GM21423 (cell line): ENCODE data around the gene DMC1.

ENCODE experiments used
- ATAC-seq: cut with Tn5 transposase; IDR thresholded peaks from one replicate; pipeline ENCODE4 v1.9.1; 2021; ENCODE audit warnings: mild to moderate bottlenecking, moderate library complexity; ENCODE audit not compliant: unreplicated experiment

The DMC1 gene

GRCh38 chr22:38567531-38568285, 2.3 kb downstream of the DMC1 start:
- ATAC-seq, result no peak

- ATAC-seq, result no peak
Measured at GRCh38 chr22:38566726-38567504, 3.1 kb downstream of the DMC1 start.

GRCh38 chr22:38565441-38565840, 4.5 kb downstream of the DMC1 start:
- no peak for ATAC-seq

- no peak for ATAC-seq
Measured at GRCh38 chr22:38564669-38565068, 5.3 kb downstream of the DMC1 start.

- no peak for ATAC-seq
Measured at GRCh38 chr22:38554281-38554680, 15.7 kb downstream of the DMC1 start.

- no peak for ATAC-seq
Measured at GRCh38 chr22:38549101-38549894, 20.7 kb downstream of the DMC1 start.

GRCh38 chr22:38540701-38541100, 29.3 kb downstream of the DMC1 start:
- no peak for ATAC-seq

GRCh38 chr22:38531251-38531938, 38.6 kb downstream of the DMC1 start:
- no peak for ATAC-seq

- ATAC-seq, result no peak
Measured at GRCh38 chr22:38524429-38524828, 45.6 kb downstream of the DMC1 start.

GRCh38 chr22:38523479-38523878, 46.5 kb downstream of the DMC1 start:
- no peak for ATAC-seq

GRCh38 chr22:38523029-38523428, 47.0 kb downstream of the DMC1 start:
- no peak for ATAC-seq

GRCh38 chr22:38519453-38520250, 50.3 kb downstream of the DMC1 start:
- no peak for ATAC-seq

GRCh38 chr22:38518620-38519019, 51.4 kb downstream of the DMC1 start:
- no peak for ATAC-seq

- no peak for ATAC-seq
Measured at GRCh38 chr22:38513063-38513462, 56.9 kb downstream of the DMC1 start.

GRCh38 chr22:38510416-38510970, 59.5 kb downstream of the DMC1 start:
- no peak for ATAC-seq

- peak; percentile 80 for ATAC-seq
Measured at GRCh38 chr22:38506118-38506962, 63.6 kb downstream of the DMC1 start, which contains the start of gene DDX17. Gene DDX17 (minus strand): TSS chr22:38506311.

- peak; percentile 29 for ATAC-seq
Measured at GRCh38 chr22:38505541-38506117, 64.4 kb downstream of the DMC1 start.

- ATAC-seq, result no peak
Measured at GRCh38 chr22:38504731-38505540, 65.0 kb downstream of the DMC1 start.
